GM10266 (cell line): ENCODE results near the gene XPNPEP2.

Source experiments
- DNase-seq: peaks from one replicate; pipeline ENCODE4 v3.0.0; 2012; ENCODE audit errors: extremely low spot score
- TF ChIP-seq, protein P1 (sequence below): IDR thresholded peaks from 2 replicates; pipeline ENCODE4 v1.5.1; 2012; ENCODE audit warnings: mild to moderate bottlenecking, low read depth; ENCODE audit not compliant: control insufficient read depth, insufficient read depth; ENCODE audit errors: missing control alignments

Gene XPNPEP2

GRCh38 chrX:129695937-129696336 lies 42.8 kb upstream of the XPNPEP2 start:
- TF ChIP-seq, protein P1, sequence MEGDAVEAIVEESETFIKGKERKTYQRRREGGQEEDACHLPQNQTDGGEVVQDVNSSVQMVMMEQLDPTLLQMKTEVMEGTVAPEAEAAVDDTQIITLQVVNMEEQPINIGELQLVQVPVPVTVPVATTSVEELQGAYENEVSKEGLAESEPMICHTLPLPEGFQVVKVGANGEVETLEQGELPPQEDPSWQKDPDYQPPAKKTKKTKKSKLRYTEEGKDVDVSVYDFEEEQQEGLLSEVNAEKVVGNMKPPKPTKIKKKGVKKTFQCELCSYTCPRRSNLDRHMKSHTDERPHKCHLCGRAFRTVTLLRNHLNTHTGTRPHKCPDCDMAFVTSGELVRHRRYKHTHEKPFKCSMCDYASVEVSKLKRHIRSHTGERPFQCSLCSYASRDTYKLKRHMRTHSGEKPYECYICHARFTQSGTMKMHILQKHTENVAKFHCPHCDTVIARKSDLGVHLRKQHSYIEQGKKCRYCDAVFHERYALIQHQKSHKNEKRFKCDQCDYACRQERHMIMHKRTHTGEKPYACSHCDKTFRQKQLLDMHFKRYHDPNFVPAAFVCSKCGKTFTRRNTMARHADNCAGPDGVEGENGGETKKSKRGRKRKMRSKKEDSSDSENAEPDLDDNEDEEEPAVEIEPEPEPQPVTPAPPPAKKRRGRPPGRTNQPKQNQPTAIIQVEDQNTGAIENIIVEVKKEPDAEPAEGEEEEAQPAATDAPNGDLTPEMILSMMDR: no peak
- DNase-seq: no peak

DNA sequence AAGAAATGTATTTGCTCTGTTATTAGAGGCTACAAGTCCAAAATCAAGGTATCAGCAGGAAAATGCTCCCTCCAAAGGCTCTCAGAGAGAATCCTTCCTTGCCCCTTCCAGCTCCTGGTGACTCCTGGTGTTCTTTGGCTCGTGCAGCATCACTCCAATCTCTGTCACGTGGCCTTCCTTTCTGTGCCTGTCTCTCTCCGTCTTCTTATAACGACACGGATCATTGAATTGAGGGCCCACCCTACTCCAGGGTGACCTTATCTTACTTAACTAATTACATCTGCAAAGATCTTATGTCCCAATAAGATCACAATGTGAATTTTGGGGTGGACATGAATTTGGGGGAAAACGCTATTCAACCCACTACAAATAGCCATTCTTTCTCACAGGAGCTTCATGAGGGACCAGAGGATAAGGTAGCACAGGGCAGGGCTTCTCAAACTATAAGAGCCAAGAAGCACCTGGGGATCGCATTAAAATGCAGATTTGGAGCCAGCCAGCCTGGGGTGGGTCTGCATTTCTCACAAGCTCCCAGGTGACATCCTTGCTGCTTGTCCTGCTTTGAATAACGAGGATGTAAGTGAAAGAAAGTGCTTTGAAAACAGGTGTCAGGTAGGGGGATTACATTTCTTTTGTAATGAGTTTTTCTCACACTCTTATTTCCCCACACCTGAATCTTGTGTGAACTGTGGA lies 42.2 kb upstream of the XPNPEP2 start:
- DNase-seq: no peak
- TF ChIP-seq, protein P1: no peak

GRCh38 chrX:129697204-129697829 lies 41.5 kb upstream of the XPNPEP2 start:
- TF ChIP-seq, protein P1: no peak
- no peak for DNase-seq

- TF ChIP-seq, protein P1: no peak
- DNase-seq: no peak
These were observed 40.6 kb upstream of the XPNPEP2 start for GRCh38 chrX:129698150-129698549.

- TF ChIP-seq, protein P1: no peak
- DNase-seq: no peak
These were observed 38.2 kb upstream of the XPNPEP2 start for GRCh38 chrX:129700536-129700935.

GRCh38 chrX:129701624-129702069 lies 37.1 kb upstream of the XPNPEP2 start:
- TF ChIP-seq, protein P1: no peak
- DNase-seq: no peak

GRCh38 chrX:129704491-129704890 lies 34.3 kb upstream of the XPNPEP2 start:
- no peak for DNase-seq
- TF ChIP-seq, protein P1: no peak
